Gastroesophageal sphincter (tissue), 4 donors: ENCODE measurements around the gene ETS1. TPM values are rescaled to one million over a fixed set of nuclear protein-coding genes. Genes with fewer than 3 reads are reported as not detected.

Experiments
- ATAC-seq: fragments of 150-250 bp; one replicate; pipeline ENCODE4 v1.9.1; 2016; ENCODE audit warnings: mild to moderate bottlenecking, moderate library complexity
- H3K27ac ChIP-seq, 4 donors: fragments of 200-600 bp; sonication (generic) in 3 of 4; 1 replicate in 3 of 4; 2 replicates in 1 of 4; pipeline ENCODE4 v1.5.1; 2016 to 2019
- H3K27me3 ChIP-seq: fragments of 200-600 bp; sonication (generic); one replicate; pipeline ENCODE4 v1.5.1; 2019
- H3K36me3 ChIP-seq, 2 donors: fragments of 200-600 bp; sonication (generic); one replicate each; pipeline ENCODE4 v1.5.1; 2019; ENCODE audit warnings: control low read depth in 1 of 2
- H3K4me1 ChIP-seq, 3 donors: fragments of 200-600 bp; sonication (generic); 1 replicate in 2 of 3; 2 replicates in 1 of 3; pipeline ENCODE4 v1.5.1; 2016 to 2019; ENCODE audit warnings: control low read depth in 2 of 3
- H3K4me3 ChIP-seq, 2 donors: fragments of 200-600 bp; sonication (generic); one replicate each; pipeline ENCODE4 v1.5.1; 2019; ENCODE audit warnings: mild to moderate bottlenecking in 1 of 2, moderate library complexity in 1 of 2
- H3K9me3 ChIP-seq, 3 donors: fragments of 200-600 bp; sonication (generic); one replicate each; pipeline ENCODE4 v1.5.1; 2017 to 2019; ENCODE audit warnings: control low read depth in 2 of 3
- CTCF ChIP-seq, 4 experiments: fragments of 200-600 bp in 2 of 4; fragments of 450-650 bp in 2 of 4; sonication (generic) in 1 of 4; IDR thresholded peaks; one replicate each; pipeline ENCODE4 v1.5.1; 2017 to 2019; ENCODE audit warnings: antibody characterized with exemption in 4 of 4, mild to moderate bottlenecking in 2 of 4, moderate library complexity in 2 of 4
- EP300 ChIP-seq: sonication (generic); formaldehyde crosslinking; IDR thresholded peaks from one replicate; pipeline ENCODE4 v1.6.1; 2017; ENCODE audit warnings: antibody characterized with exemption, mild to moderate bottlenecking
- POLR2A ChIP-seq, 2 donors: fragments of 450-650 bp; IDR thresholded peaks; one replicate each; pipeline ENCODE4 v1.6.1; 2017; ENCODE audit warnings: antibody characterized with exemption in 2 of 2, mild to moderate bottlenecking in 2 of 2, moderate library complexity in 1 of 2
- POLR2AphosphoS5 ChIP-seq: sonication (generic); formaldehyde crosslinking; IDR thresholded peaks from one replicate; pipeline ENCODE4 v1.6.1; 2017; ENCODE audit warnings: antibody characterized with exemption
- WGBS, 2 donors: methylation state at CpG; one replicate each; pipeline ENCODE4 v1.1.5; 2018; ENCODE audit warnings: low coverage in 1 of 2; 5-methylcytosine and 5-hydroxymethylcytosine counted together
- total RNA-seq, 4 donors: library from RNA; depleted of rRNA; stranded (reverse); fragments of >200 nt; gene quantifications; one replicate each; pipeline ENCODE4 v1.1.0, GENCODE V29; 2016

ETS1 gene
- total RNA-seq, 4 donors from 2014 or later, result 32.2 to 65.2 (median 51.0) TPM

DNA sequence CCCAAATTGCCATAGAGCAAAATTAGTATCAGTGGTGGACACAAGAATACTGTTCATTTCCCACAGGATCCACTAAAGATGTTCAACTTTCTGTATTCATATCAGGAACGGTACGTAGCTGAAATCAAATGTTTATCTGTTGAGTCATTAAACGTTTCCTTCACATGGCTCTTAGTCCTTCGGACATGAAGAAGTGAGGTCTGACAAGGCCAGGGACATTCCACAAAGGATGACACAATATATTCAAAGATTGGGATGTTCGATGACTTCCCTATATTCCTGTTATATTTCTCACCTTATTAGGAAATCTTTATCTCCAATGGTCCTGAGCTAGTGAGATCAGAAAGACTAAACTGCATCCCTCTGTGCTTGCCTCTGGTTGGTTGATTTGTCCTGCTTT lies 129.0 kb downstream of the ETS1 start:
- WGBS, 2 donors, result 35% methylated on average over 5 of the region's 5 CpGs
- Histone ChIP-seq H3K27me3 (no peaks in the 10 kb centered on the region), H3K36me3 (peaks cover 0 to 56% of the 10 kb centered on the region in 2 donors), H3K4me1 (peaks cover 4 to 12% (median 5%) of the 10 kb centered on the region in 3 donors), H3K27ac (peak overlapping the region in 2 of 4 donors; percentile 36 to 37), H3K4me3 (no peak overlapping the region), H3K9me3 (no peaks in the 10 kb centered on the region)
- TF ChIP-seq POLR2AphosphoS5, result peak; percentile 35
- TF ChIP-seq EP300, result no peak
- TF ChIP-seq CTCF (IDR thresholded peaks at IDR 0.05), result no peak
- TF ChIP-seq POLR2A (IDR thresholded peaks at IDR 0.05), result no peak
- ATAC-seq, result peak; percentile 60

DNA sequence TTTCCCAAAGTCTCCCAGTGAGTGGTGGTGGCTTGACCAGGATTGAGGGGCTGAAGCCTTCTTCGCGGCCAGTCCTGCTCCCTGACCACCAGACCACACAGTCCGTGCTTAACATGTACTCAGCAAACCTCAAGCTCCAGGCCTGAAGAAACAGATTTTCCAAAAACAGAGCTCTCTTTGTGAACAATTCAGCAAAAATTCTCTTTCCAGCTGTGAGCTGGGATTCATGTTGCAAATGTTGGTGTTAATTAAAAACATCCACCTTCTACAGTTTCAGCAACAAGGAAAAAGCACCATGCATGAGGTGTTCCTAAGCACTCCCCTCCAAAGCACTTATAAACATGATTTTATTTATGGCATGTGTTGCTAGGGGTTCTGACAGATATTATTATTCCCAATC lies 129.5 kb downstream of the ETS1 start:
- Histone ChIP-seq H3K27ac (peak overlapping the region in 3 of 4 donors; percentile 13 to 37 (median 36)), H3K4me1 (peaks cover 6 to 12% (median 8%) of the 10 kb centered on the region in 3 donors), H3K4me3 (no peak overlapping the region), H3K36me3 (peaks cover 0 to 56% of the 10 kb centered on the region in 2 donors), H3K9me3 (no peaks in the 10 kb centered on the region), H3K27me3 (no peaks in the 10 kb centered on the region)
- ATAC-seq, result no peak
- 83 to 96% methylated on average over 3 of the region's 3 CpGs for WGBS, 2 donors
- no peak for TF ChIP-seq POLR2A (IDR thresholded peaks at IDR 0.05)
- no peak for TF ChIP-seq CTCF (IDR thresholded peaks at IDR 0.05)
- no peak for TF ChIP-seq POLR2AphosphoS5
- TF ChIP-seq EP300, result no peak

GRCh38 chr11:128456566-128457268 lies 130.6 kb downstream of the ETS1 start:
- Histone ChIP-seq H3K4me3 (no peak overlapping the region), H3K4me1 (peaks cover 8 to 23% (median 12%) of the 10 kb centered on the region in 3 donors), H3K27me3 (no peaks in the 10 kb centered on the region), H3K36me3 (peaks cover 0 to 45% of the 10 kb centered on the region in 2 donors), H3K9me3 (no peaks in the 10 kb centered on the region), H3K27ac (peak overlapping the region in 3 of 4 donors; percentile 30 to 36 (median 33))
- no peak for ATAC-seq
- TF ChIP-seq POLR2A (IDR thresholded peaks at IDR 0.05) (no peak), EP300 (no peak), CTCF (IDR thresholded peaks at IDR 0.05) (no peak), POLR2AphosphoS5 (no peak)
- 72 to 100% methylated on average over 2 to 8 of the region's 8 CpGs for WGBS, 2 donors

- peak; percentile 20 for TF ChIP-seq POLR2AphosphoS5
- no peak for TF ChIP-seq POLR2A (IDR thresholded peaks at IDR 0.05)
- no peak for ATAC-seq
- Histone ChIP-seq H3K4me3 (no peak overlapping the region), H3K36me3 (peaks cover 0 to 35% of the 10 kb centered on the region in 2 donors), H3K4me1 (peaks cover 8 to 29% (median 12%) of the 10 kb centered on the region in 3 donors), H3K27me3 (no peaks in the 10 kb centered on the region), H3K9me3 (no peaks in the 10 kb centered on the region), H3K27ac (peak overlapping the region in 3 of 4 donors; percentile 30 to 36 (median 33))
- 70 to 87% methylated on average over 5 of the region's 5 CpGs for WGBS, 2 donors
These were observed 131.6 kb downstream of the ETS1 start for GRCh38 chr11:128455766-128456165.

DNA sequence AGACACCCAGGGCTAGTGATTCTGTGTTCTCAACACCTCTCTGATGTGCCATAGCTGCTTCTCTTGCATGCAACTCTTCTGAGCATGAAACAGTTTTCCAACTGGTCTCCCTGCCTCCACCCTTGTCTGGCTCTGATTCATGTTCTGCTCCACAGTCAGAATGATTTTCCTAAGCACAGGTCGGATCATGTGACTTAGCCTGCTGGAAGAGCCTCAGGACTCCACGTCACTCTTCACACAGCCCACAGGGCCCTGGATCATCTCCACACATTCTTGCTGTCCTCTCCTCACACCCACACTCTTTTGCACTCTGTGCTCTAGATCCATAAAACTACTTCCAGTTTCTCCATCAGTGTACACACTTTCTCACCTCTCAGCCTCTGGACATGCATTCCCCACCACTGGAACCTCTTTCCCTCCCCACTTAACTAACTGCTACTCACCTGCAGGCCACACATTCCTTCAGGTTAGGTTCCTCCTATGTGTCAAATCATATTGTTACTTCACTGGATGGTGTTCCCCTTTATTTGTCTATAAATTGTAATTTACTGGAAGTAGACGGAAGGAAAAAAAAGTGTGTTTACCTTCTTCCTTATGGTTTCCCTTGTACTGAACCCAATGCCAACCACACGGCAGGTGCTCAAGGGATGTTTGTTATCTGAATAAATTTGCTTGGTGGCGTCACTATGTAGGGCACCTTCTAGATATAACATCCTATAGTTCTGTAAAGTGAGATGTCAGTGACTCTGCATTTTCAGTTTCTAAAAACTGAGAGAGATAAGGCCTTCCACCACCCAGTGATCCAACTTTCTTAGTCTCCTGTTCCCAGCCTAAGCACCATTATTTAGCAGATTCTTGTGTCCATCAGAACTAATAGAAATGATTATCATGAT lies 133.7 kb downstream of the ETS1 start:
- ATAC-seq, result peak; percentile 84
- Histone ChIP-seq H3K4me3 (no peak overlapping the region), H3K4me1 (peaks cover 8 to 29% (median 12%) of the 10 kb centered on the region in 3 donors), H3K36me3 (peaks cover 0 to 20% of the 10 kb centered on the region in 2 donors), H3K27ac (peak overlapping the region in 3 of 4 donors; percentile 21 to 40 (median 33)), H3K27me3 (no peaks in the 10 kb centered on the region), H3K9me3 (no peaks in the 10 kb centered on the region)
- TF ChIP-seq EP300 (no peak), POLR2AphosphoS5 (peak; percentile 15)
- WGBS, 2 donors, result 48 to 64% methylated on average over 4 of the region's 5 CpGs
